Ramos (cell line): ENCODE data around the gene KCP.
"Not testable (repeated sequence)": the region's sequence is repeated elsewhere in the genome, so short reads cannot be mapped to it uniquely, and the experiment has no call there.

Experiments
- in situ Hi-C: fragments of 300-500 bp; cut with MboI; formaldehyde crosslinking; loops from one replicate; pipeline ENCODE4 v1.14.3; 2022; ENCODE audit warnings: low sequenced_read_pairs; ENCODE audit not compliant: unreplicated experiment

KCP gene

GRCh38 chr7:128910569-128910945, at the start of gene KCP:
Gene KCP (minus strand): TSS chr7:128910709. CDS start chr7:128910676, 33 bp downstream.
- in situ Hi-C loops, result no loop called here

GRCh38 chr7:128959296-128959695, 48.8 kb upstream of the KCP start:
- in situ Hi-C loops, result no loop called here

- in situ Hi-C loops, result no loop called here
These were observed 45.5 kb upstream of the KCP start for GRCh38 chr7:128955981-128956380.

GRCh38 chr7:128954830-128955802, 44.6 kb upstream of the KCP start:
- in situ Hi-C loops, result no loop called here

- in situ Hi-C loops, result no loop called here
These were observed 43.6 kb upstream of the KCP start for GRCh38 chr7:128954150-128954549.

- in situ Hi-C loops, result no loop called here
These were observed 40.8 kb upstream of the KCP start for GRCh38 chr7:128951296-128951695.

- in situ Hi-C loops, result no loop called here
These were observed 38.7 kb upstream of the KCP start for GRCh38 chr7:128948976-128949760.

GRCh38 chr7:128948312-128948973, 37.9 kb upstream of the KCP start:
- in situ Hi-C loops, result no loop called here

GRCh38 chr7:128947854-128948253, 37.3 kb upstream of the KCP start:
- in situ Hi-C loops, result no loop called here

GRCh38 chr7:128946936-128947830, 36.7 kb upstream of the KCP start:
- in situ Hi-C loops, result no loop called here

GRCh38 chr7:128945668-128946366, 35.3 kb upstream of the KCP start:
- in situ Hi-C loops, result no loop called here

- in situ Hi-C loops, result no loop called here
These were observed 34.2 kb upstream of the KCP start for GRCh38 chr7:128944487-128945236.

GRCh38 chr7:128943251-128943650, 32.7 kb upstream of the KCP start:
- in situ Hi-C loops, result not testable (repeated sequence)

GRCh38 chr7:128941946-128942526, 31.5 kb upstream of the KCP start:
- in situ Hi-C loops, result no loop called here

GRCh38 chr7:128941323-128941890, 30.9 kb upstream of the KCP start:
- in situ Hi-C loops, result no loop called here

- in situ Hi-C loops, result no loop called here
These were observed 30.2 kb upstream of the KCP start for GRCh38 chr7:128940494-128941322.

- in situ Hi-C loops, result no loop called here
These were observed 29.4 kb upstream of the KCP start for GRCh38 chr7:128939861-128940410.
